Esophagus muscularis mucosa (tissue), 3 donors: ENCODE measurements around the gene GRK4.

Experiments used
- POLR2A ChIP-seq: fragments of 450-650 bp; IDR thresholded peaks from one replicate; pipeline ENCODE4 v1.6.1; 2017; ENCODE audit warnings: antibody characterized with exemption, moderate library complexity, mild to moderate bottlenecking, low read depth
- TF ChIP-seq, protein P1 (sequence below), 3 experiments: fragments of 200-600 bp in 2 of 3; fragments of 450-650 bp in 1 of 3; sonication (generic) in 2 of 3; IDR thresholded peaks; one replicate each; pipeline ENCODE4 v1.5.1; 2017 to 2019; ENCODE audit warnings: antibody characterized with exemption in 3 of 3, mild to moderate bottlenecking in 2 of 3, moderate library complexity in 1 of 3

DNA sequence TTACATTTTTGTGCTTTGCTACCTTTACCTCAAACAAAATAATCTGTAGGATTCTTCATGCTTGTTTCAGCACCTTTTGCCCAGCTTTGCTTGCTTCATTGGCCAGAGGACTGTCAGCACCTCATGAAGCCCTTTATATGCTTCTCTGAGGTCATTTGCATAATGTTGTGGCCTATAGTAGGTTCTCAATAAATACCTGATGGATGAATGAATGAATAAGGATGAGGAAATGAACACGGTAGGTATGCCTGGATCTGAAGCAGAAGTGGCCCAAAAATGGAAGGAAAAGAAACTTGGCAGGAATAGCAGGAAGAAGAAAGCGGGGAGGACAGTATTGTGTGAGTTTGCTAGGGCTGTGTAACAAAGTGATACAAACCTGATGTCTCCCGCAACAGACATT lies 7.9 kb downstream of the GRK4 start:
- TF ChIP-seq, protein P1, sequence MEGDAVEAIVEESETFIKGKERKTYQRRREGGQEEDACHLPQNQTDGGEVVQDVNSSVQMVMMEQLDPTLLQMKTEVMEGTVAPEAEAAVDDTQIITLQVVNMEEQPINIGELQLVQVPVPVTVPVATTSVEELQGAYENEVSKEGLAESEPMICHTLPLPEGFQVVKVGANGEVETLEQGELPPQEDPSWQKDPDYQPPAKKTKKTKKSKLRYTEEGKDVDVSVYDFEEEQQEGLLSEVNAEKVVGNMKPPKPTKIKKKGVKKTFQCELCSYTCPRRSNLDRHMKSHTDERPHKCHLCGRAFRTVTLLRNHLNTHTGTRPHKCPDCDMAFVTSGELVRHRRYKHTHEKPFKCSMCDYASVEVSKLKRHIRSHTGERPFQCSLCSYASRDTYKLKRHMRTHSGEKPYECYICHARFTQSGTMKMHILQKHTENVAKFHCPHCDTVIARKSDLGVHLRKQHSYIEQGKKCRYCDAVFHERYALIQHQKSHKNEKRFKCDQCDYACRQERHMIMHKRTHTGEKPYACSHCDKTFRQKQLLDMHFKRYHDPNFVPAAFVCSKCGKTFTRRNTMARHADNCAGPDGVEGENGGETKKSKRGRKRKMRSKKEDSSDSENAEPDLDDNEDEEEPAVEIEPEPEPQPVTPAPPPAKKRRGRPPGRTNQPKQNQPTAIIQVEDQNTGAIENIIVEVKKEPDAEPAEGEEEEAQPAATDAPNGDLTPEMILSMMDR (IDR thresholded peaks at IDR 0.05) = no peak
- TF ChIP-seq POLR2A = no peak
